ENCODE data around the gene HSD3B7. TPM values are rescaled to one million over a fixed set of nuclear protein-coding genes. Genes with fewer than 3 reads are reported as not detected.

Gene HSD3B7
- total RNA-seq, 1 donor from 2014 or later = 2.0 TPM

- H3K27me3 Mint-ChIP-seq (ENCODE audit: unreplicated experiment) = peaks cover 7% of the 10 kb centered on the region
- H3K9me3 Mint-ChIP-seq (ENCODE audit: unreplicated experiment) = peaks cover 9% of the 10 kb centered on the region
- peaks cover 36% of the 10 kb centered on the region for H3K4me1 Mint-ChIP-seq (ENCODE audit: low read depth, unreplicated experiment)
- no peaks in the 10 kb centered on the region for H3K36me3 Mint-ChIP-seq (ENCODE audit: unreplicated experiment)
- H3K4me3 Mint-ChIP-seq (ENCODE audit: unreplicated experiment) = peak overlapping the region; percentile 66
- DNase-seq = peak; percentile 71
- peak overlapping the region; percentile 96 for H3K27ac Mint-ChIP-seq (ENCODE audit: unreplicated experiment)
- no peak for TF ChIP-seq CTCF (IDR thresholded peaks at IDR 0.05; ENCODE audit: partially characterized antibody, unreplicated experiment)
Observed at GRCh38 chr16:31006086-31006385, 21.0 kb downstream of the HSD3B7 start.

GRCh38 chr16:31006589-31006988 lies 21.6 kb downstream of the HSD3B7 start:
- Mint-ChIP-seq H3K9me3 (ENCODE audit: unreplicated experiment) (peaks cover 12% of the 10 kb centered on the region), H3K4me3 (ENCODE audit: unreplicated experiment) (peak overlapping the region; percentile 66), H3K27me3 (ENCODE audit: unreplicated experiment) (peaks cover 7% of the 10 kb centered on the region), H3K27ac (ENCODE audit: unreplicated experiment) (peak overlapping the region; percentile 96), H3K36me3 (ENCODE audit: unreplicated experiment) (no peaks in the 10 kb centered on the region), H3K4me1 (ENCODE audit: low read depth, unreplicated experiment) (peaks cover 36% of the 10 kb centered on the region)
- TF ChIP-seq CTCF (IDR thresholded peaks at IDR 0.05; ENCODE audit: partially characterized antibody, unreplicated experiment) = no peak
- no peak for DNase-seq

GRCh38 chr16:31007684-31008083 lies 22.7 kb downstream of the HSD3B7 start:
- peaks cover 8% of the 10 kb centered on the region for H3K27me3 Mint-ChIP-seq (ENCODE audit: unreplicated experiment)
- H3K9me3 Mint-ChIP-seq (ENCODE audit: unreplicated experiment) = peaks cover 12% of the 10 kb centered on the region
- peaks cover 28% of the 10 kb centered on the region for H3K4me1 Mint-ChIP-seq (ENCODE audit: low read depth, unreplicated experiment)
- H3K36me3 Mint-ChIP-seq (ENCODE audit: unreplicated experiment) = no peaks in the 10 kb centered on the region
- TF ChIP-seq CTCF (IDR thresholded peaks at IDR 0.05; ENCODE audit: partially characterized antibody, unreplicated experiment) = no peak
- no peak for DNase-seq
- no peak overlapping the region for H3K4me3 Mint-ChIP-seq (ENCODE audit: unreplicated experiment)
- H3K27ac Mint-ChIP-seq (ENCODE audit: unreplicated experiment) = peak overlapping the region; percentile 88

GRCh38 chr16:31008149-31008548 lies 23.1 kb downstream of the HSD3B7 start:
- H3K4me3 Mint-ChIP-seq (ENCODE audit: unreplicated experiment) = no peak overlapping the region
- H3K27ac Mint-ChIP-seq (ENCODE audit: unreplicated experiment) = no peak overlapping the region
- no peaks in the 10 kb centered on the region for H3K36me3 Mint-ChIP-seq (ENCODE audit: unreplicated experiment)
- no peak for TF ChIP-seq CTCF (IDR thresholded peaks at IDR 0.05; ENCODE audit: partially characterized antibody, unreplicated experiment)
- peaks cover 8% of the 10 kb centered on the region for H3K27me3 Mint-ChIP-seq (ENCODE audit: unreplicated experiment)
- H3K4me1 Mint-ChIP-seq (ENCODE audit: low read depth, unreplicated experiment) = peaks cover 25% of the 10 kb centered on the region
- H3K9me3 Mint-ChIP-seq (ENCODE audit: unreplicated experiment) = peaks cover 12% of the 10 kb centered on the region
- no peak for DNase-seq

GRCh38 chr16:31008551-31008950 lies 23.5 kb downstream of the HSD3B7 start:
- H3K4me3 Mint-ChIP-seq (ENCODE audit: unreplicated experiment) = peak overlapping the region; percentile 61
- H3K4me1 Mint-ChIP-seq (ENCODE audit: low read depth, unreplicated experiment) = peaks cover 21% of the 10 kb centered on the region
- H3K27me3 Mint-ChIP-seq (ENCODE audit: unreplicated experiment) = peaks cover 6% of the 10 kb centered on the region
- no peak for DNase-seq
- H3K9me3 Mint-ChIP-seq (ENCODE audit: unreplicated experiment) = peaks cover 10% of the 10 kb centered on the region
- H3K27ac Mint-ChIP-seq (ENCODE audit: unreplicated experiment) = no peak overlapping the region
- no peaks in the 10 kb centered on the region for H3K36me3 Mint-ChIP-seq (ENCODE audit: unreplicated experiment)
- no peak for TF ChIP-seq CTCF (IDR thresholded peaks at IDR 0.05; ENCODE audit: partially characterized antibody, unreplicated experiment)

Measured in glutamatergic neuron (in vitro differentiated cells).